WERI-Rb-1 (cell line): ENCODE results near the gene FBXO44.
A peak's percentile ranks its signal among the peaks of the same experiment; 100 is the strongest.

Experiments used
- DNase-seq: peaks from one replicate; pipeline ENCODE4 v3.0.0-alpha.2; 2020
- H3K27ac ChIP-seq: fragments of 250-450 bp; sonication (Bioruptor Pico); 2 replicates; pipeline ENCODE4 v1.5.1; 2020; ENCODE audit warnings: mild to moderate bottlenecking, moderate library complexity
- H3K27me3 ChIP-seq: fragments of 250-450 bp; sonication (Bioruptor Pico); 2 replicates; pipeline ENCODE4 v1.5.1; 2021; ENCODE audit warnings: mild to moderate bottlenecking, low read depth, moderate library complexity; ENCODE audit not compliant: insufficient read depth, severe bottlenecking
- H3K36me3 ChIP-seq: fragments of 250-450 bp; sonication (Bioruptor Pico); 2 replicates; pipeline ENCODE4 v1.5.1; 2020; ENCODE audit warnings: mild to moderate bottlenecking, moderate library complexity
- H3K4me3 ChIP-seq: 2 replicates; pipeline ENCODE4 v1.5.1; 2011; ENCODE audit warnings: low read depth, mild to moderate bottlenecking, control low read depth, low read length
- H3K9me3 ChIP-seq: fragments of 250-450 bp; sonication (Bioruptor Pico); 2 replicates; pipeline ENCODE4 v1.5.1; 2021; ENCODE audit warnings: mild to moderate bottlenecking, moderate library complexity; ENCODE audit not compliant: severe bottlenecking
- TF ChIP-seq, protein P1 (sequence below): IDR thresholded peaks from 2 replicates; pipeline ENCODE4 v1.5.1; 2011; ENCODE audit warnings: low read depth, mild to moderate bottlenecking, control low read depth, inconsistent platforms, low read length

The FBXO44 gene

DNA sequence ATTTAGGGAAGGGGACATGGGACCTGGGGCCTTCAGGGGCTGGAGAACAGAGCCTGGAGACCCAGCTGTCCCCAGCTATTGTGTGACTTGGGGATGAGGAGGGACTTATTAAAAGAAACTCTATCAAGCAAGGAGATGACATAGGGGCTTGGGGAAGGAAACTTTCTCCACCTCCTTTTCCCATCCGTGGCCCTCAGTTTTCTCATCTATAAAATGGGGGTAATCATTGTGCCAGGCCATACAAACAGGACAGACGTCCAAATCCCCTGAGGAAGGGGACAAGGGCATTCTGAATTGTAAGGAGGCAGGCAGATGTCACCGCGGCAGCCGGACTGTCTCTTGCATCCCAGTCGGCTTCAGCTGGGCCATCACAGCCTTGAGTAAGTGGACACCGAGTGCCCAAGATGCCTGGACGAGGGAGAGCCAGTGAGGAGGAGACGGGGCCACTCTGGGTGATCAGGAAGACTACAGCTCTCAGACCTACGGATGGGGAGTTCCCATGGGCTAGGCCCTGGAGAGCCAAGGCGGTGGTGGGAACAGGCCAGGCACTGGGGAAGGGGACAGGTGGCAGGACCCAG, 2.4 kb upstream of the FBXO44 start:
- DNase-seq = no peak
- H3K4me3 ChIP-seq = no peak overlapping the region
- no peak overlapping the region for H3K27ac ChIP-seq
- H3K27me3 ChIP-seq = no peaks in the 10 kb centered on the region
- H3K36me3 ChIP-seq = peaks cover 8% of the 10 kb centered on the region
- TF ChIP-seq, protein P1, sequence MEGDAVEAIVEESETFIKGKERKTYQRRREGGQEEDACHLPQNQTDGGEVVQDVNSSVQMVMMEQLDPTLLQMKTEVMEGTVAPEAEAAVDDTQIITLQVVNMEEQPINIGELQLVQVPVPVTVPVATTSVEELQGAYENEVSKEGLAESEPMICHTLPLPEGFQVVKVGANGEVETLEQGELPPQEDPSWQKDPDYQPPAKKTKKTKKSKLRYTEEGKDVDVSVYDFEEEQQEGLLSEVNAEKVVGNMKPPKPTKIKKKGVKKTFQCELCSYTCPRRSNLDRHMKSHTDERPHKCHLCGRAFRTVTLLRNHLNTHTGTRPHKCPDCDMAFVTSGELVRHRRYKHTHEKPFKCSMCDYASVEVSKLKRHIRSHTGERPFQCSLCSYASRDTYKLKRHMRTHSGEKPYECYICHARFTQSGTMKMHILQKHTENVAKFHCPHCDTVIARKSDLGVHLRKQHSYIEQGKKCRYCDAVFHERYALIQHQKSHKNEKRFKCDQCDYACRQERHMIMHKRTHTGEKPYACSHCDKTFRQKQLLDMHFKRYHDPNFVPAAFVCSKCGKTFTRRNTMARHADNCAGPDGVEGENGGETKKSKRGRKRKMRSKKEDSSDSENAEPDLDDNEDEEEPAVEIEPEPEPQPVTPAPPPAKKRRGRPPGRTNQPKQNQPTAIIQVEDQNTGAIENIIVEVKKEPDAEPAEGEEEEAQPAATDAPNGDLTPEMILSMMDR = no peak
- H3K9me3 ChIP-seq = no peaks in the 10 kb centered on the region

DNA sequence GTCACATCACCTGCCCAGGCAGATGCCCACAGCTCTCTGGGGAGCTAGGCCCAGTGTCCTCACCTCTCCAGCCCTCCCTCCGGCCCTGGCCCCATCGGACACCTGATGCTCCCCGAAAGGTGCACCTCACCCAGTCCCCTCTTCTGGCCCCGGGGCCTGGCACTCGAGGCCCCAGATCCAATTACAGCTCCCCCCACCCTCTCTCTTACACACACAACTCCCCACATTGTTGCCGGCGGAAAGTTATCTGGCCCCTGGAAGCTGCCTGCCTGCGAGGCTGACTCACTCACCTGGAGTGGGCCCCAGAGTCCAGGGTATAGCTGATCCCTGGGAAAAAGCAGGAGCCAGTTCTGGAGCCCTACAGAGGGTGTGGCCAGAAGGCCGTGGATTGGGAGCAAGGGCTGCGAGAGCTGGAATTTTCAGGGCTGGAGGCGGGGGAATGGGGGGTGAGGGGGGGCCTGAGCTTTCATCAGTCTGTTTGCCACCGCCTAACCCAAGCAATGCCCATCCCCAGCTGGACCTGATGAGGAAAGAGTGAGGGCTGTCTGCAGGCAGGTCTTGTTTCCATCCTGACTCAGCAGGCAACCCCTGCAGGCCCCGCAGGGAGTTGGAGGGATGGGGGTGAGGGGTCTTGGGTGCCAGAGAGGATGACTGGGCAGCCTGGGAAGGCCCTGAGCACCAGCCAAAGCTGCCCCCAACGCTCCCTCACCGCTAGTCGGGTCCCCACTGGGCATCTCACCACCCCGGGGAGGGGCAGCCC, 1.4 kb upstream of the FBXO44 start:
- Histone ChIP-seq H3K27me3 (no peaks in the 10 kb centered on the region), H3K36me3 (peaks cover 11% of the 10 kb centered on the region), H3K4me3 (no peak overlapping the region), H3K9me3 (no peaks in the 10 kb centered on the region), H3K27ac (no peak overlapping the region)
- TF ChIP-seq, protein P1 = no peak
- DNase-seq = no peak

DNA sequence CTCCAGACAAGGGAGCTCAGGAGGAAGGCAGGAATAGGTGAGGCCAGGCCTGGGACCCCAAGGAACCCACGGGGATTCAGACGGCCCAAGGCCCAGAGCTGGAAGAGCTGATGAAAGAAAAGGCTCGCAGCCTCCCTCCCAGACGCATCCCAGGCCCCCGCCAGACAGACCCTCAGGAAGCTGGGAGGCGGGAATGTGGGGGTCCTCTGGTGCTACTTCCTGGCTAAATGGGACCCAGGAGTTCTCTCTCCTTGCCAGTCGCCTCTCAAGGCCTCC, 878 bp upstream of the FBXO44 start:
- no peak for DNase-seq
- no peak overlapping the region for H3K27ac ChIP-seq
- H3K27me3 ChIP-seq = no peaks in the 10 kb centered on the region
- H3K36me3 ChIP-seq = peaks cover 12% of the 10 kb centered on the region
- TF ChIP-seq, protein P1 = no peak
- no peak overlapping the region for H3K4me3 ChIP-seq
- no peaks in the 10 kb centered on the region for H3K9me3 ChIP-seq

DNA sequence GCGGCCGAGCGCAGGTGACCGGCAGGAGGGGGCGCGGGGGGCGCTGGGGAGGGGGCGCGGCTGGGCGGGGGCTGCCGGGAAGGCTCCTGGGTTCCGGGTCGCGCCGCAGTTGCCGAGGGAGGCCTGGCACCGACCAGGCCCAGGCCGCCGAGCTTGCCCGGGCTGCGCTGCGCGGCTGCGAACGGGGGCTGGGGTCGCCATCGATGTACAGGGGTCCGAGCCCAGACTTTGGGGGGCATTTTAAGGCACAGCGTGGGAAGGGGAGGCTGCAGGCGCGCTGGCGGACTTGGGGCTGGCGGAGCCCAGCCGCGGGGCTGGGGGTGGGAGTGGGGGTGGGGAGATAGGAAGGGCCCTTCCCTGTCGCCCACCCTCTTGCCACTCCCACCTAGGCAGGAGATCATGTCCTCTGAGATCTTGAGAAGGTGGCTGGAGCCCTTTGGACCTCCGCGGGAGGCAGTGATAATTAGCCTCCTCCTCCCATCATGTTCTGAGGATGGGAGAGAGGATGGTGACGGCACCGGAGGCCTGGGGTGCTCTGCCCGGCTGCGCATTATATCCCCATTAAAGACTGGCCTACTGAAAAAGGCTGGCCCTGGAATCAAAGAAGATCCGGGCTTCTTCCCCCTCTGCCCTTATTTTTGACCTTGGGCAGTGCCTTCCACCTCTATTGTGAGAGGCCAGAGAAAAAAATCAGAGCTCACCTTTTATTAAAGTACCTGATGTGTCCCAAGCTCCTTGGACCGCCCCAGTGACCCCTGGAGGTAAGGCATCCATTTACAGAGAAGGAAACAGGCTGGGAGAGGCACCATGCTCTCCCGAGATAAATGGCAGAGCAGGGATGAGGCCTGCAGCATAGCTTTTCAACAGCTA, 497 bp downstream of the FBXO44 start:
- DNase-seq = no peak
- H3K36me3 ChIP-seq = peaks cover 21% of the 10 kb centered on the region
- TF ChIP-seq, protein P1 = no peak
- H3K9me3 ChIP-seq = no peaks in the 10 kb centered on the region
- H3K27me3 ChIP-seq = no peaks in the 10 kb centered on the region
- H3K4me3 ChIP-seq = peak overlapping the region; percentile 52
- H3K27ac ChIP-seq = no peak overlapping the region

DNA sequence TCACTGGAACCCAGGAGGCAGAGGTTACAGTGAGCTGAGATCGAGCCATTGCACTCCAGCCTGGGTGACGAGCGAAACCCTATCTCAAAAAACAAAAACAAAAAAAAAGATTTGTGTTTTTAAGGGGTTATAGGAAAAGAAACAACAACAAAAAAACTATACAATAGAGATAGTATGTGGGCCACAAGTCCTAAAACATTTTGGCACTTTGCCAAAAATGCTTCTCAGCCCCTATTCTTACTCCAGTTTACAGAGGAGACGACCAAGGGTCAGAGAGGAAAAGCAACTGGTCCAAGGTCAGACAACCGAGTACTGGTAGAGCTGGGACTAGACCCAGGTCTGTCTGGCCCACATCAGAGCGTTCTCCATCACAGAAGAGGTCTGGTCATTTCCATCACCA, 3.0 kb downstream of the FBXO44 start:
- H3K4me3 ChIP-seq = no peak overlapping the region
- H3K9me3 ChIP-seq = no peaks in the 10 kb centered on the region
- TF ChIP-seq, protein P1 = no peak
- no peaks in the 10 kb centered on the region for H3K27me3 ChIP-seq
- no peak for DNase-seq
- H3K27ac ChIP-seq = no peak overlapping the region
- H3K36me3 ChIP-seq = peaks cover 21% of the 10 kb centered on the region
